Measurements from ENCODE around the gene SETD1B.
"Not testable (repeated sequence)": the region's sequence is repeated elsewhere in the genome, so short reads cannot be mapped to it uniquely, and the experiment has no call there.

The SETD1B gene

DNA sequence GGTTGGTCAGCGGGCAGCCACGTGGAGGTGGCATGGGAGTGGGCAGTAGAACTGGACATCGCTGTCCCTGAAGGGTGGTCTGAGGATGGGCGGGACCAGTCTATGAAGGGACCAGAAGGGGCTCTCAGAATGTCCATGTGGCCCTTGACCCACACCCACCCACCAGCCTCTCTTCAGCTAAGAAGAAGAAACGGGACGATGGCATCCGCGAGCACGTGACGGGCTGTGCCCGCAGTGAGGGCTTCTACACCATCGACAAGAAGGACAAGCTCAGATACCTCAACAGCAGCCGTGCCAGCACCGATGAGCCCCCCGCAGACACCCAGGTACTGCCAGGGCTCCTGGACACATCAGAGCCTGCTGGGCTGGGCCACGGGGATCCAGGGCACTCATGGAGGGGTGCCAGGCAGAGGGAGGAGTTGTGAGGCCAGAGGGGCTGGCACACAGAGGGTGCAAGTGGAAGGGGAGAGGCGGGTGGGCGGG lies 21.3 kb downstream of the SETD1B start:
- DNase-seq (ENCODE audit: low spot score): no peak

DNA sequence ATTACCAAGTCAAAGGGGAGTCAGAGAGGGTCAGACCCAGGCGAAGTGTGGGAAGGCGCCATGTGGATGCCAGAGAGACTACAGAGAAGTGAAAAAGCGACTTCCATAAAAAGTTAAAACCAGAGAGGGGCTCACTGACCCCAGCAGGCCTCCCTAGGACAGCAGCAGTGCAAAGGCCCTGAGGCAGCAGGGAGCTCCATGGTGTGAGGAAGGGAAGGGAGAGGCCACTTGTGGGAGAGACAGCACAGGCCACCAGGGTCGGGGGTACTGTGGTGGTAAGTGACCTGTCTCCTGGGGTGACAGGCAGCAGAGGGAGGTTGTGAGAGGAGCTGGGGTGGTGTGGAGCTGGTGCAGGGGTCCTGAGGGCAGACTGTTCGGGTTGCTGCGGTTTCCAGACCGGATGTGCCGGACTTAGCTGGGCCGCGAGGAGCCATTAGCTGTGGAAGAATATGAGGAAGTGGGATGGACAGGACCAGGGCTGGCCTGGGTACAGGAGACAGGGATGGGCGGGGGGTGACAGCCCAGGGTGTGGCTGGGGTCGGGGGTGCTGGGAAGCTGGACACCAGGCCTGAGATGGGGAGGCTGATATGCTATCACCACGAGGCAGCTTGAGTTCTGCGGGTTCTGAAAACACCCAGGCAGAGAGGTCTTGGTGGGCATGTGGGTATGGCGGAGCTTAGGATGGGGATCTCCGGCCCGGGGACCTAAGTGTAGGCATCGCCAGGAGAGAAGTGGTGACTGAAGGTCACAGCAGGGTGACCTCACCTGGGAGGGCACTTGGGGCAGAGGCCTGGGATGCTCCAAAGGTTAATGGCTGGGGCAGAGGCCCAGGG lies 22.7 kb downstream of the SETD1B start:
- DNase-seq (ENCODE audit: low spot score): no peak

DNA sequence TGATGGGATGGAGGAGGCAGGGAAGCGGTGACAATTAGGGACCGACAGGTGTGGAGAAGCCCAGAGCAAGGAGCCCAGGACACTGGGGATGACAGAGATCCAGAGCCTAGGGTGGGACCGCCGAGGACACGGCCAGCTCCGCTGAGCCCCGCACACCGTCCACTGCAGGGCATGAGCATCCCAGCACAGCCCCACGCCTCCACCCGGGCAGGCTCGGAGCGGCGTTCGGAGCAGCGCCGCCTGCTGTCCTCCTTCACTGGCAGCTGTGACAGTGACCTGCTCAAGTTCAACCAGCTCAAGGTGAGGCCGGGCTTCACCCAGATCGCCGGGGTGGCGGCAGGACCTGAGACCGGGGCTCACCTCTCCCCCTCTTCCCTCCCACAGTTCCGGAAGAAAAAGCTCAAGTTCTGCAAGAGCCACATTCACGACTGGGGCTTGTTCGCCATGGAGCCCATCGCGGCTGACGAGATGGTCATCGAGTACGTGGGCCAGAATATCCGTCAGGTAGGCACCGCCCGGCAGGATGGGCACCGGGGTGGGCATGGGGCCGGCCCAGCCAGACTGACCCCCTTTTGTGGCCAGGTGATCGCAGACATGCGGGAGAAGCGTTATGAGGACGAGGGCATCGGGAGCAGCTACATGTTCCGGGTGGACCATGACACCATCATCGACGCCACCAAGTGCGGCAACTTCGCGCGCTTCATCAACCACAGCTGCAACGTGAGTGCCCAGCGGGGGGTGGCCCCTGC lies 23.7 kb downstream of the SETD1B start:
- DNase-seq (ENCODE audit: low spot score): no peak

DNA sequence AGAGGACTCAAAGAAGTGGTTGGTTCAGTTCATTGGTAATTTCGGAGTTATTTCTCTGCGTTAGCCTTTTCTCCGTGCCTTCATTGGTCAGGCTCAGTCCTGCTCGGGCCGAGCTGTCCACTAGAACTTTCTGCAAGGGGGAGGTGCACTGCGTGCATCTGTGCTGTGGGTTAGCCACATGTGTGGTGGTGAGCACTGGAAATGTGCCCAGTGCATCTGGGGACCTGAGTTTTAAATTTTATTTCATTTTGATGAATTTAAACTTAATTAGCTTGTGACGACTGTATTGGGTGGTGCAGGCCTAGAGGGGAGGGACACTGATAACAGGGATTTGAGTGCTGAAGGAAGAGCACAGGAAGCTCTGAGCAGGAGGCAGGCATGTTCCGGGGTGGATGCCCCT lies 24.5 kb downstream of the SETD1B start:
- DNase-seq (ENCODE audit: low spot score): no peak

- DNase-seq (ENCODE audit: low spot score): no peak
Observed at GRCh38 chr12:121828826-121829225, 25.0 kb downstream of the SETD1B start.

DNA sequence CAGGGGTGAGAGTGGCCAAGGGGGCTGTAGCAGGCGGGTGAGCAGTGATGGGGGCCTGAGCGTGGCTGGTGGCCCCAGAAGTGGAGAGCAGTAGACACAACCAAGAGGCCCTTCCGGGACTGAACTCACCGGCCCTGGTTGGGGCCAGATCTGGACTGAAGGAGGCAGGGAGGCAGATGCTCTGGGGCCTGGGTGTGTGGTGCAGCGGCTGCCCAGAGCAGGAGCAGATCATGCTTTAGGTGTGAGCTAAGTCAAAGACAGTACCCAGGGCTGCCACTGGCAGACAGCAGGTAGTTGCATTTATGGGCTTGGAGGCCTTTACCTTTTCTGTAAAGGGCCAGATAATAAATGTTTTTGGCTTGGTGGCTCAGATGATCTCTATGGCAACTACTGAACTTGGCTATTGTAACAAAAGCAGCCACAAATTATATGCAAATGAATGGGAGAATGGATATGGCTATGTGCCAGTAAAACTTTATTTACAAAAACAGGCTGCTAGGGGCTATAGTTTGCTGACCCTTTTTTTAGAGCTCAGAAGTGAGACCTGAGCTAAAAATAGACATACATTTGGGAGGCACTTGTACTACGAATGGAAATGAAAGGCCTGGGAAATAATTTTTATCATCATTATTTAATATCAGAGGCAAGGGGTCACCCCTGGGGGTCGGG lies 25.6 kb downstream of the SETD1B start:
- DNase-seq (ENCODE audit: low spot score): no peak

- no peak for DNase-seq (ENCODE audit: low spot score)
Observed at GRCh38 chr12:121830134-121830533, 26.3 kb downstream of the SETD1B start.

- DNase-seq (ENCODE audit: low spot score): no peak
Observed at GRCh38 chr12:121830588-121831265, 26.9 kb downstream of the SETD1B start.

DNA sequence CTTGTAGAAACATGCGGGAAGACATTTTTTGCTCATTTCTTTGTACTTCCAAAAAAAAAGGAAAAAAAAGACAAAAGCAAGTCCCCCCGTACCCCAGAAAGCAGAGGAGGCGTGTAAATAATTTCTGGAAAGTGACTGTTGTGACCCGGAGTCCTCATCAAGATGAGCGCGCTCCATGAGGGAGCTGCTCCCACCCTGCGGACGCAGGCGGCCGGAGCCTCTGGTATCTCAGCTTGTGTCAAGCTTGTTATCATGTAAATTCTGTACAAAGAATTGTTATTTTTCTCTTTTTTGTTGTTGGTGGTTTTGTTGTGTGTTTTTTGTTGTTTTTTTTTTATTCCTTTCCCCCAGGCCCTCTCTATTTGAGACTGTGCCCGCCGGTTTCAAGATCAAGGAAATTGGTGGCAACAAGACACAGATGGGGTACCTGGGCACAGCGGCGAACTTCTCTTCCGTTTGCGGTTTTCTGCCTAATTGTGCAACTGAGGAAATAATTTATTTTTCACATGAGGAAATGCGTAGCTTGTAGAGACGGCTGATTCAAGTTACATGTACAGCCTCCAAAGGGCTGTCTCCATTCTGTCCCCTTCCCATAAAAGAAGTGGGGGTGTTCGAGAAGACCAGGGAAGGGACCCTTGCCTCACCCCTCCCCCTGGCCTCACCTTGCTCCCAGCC lies 27.9 kb downstream of the SETD1B start:
- no peak for DNase-seq (ENCODE audit: low spot score)

DNA sequence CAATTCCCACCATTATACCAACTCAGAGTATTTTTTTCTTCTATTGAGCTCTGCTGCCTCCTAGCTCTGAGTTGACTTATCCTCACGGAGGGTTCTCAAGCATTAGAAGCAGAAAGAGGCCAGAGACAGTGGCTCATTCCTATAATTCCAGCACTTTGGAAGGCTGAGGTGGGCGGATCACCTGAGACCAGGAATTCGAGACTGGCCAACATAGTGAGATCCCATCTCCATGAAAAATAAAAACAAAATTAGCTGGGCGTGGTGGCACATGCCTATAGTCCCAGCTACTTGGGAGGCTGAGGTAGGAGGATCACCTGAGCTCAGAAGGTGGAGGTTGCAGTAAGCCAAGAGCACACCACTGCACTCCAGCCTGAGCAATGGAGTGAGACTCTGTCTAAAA lies 33.9 kb downstream of the SETD1B start:
- DNase-seq (ENCODE audit: low spot score): no peak

GRCh38 chr12:121838126-121838525 lies 34.3 kb downstream of the SETD1B start:
- no peak for DNase-seq (ENCODE audit: low spot score)

DNA sequence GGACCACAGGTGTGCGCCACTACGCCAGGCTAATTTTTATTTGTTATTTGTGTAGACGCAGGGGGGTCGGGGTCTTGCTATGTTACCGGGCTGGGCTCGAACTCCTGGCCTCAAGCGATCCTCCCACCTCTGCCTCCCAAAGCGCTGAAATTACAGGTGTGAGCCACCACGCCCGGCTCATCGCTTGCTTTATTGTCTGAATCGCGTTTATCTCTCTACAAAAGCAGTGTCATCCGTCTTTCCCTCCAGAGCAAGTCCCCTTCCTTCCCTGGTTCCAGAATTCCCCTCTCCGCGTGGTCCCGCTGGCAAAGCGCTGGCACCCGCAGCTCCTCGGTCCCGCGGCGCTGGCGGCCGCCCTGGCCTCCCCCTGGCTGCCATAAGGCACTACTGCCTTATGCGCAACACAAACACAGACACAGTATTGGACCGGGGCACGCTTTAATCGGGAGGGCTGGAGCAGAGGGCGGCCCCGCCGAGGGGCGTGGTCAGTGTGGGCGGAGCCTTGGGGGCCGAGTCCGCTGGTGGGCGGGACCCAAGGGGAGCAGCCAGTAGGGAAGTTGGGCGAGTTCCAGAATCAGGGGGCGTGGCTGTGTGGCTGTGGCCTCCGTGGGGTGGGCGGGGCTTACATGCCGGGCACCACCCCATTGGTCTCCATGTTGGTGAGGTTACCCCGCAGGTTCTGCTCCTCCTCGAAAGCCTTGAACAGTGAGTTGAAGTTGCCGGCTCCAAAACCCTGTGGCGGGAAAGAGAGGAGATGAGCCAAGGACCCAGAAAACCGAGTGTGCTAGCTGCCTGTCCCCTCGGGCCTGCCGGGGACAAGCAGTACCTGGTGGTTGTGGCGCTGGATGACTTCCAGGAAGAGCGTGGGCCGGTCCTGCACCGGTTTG lies 35.5 kb downstream of the SETD1B start:
- DNase-seq (ENCODE audit: low spot score): peak; percentile 94

- DNase-seq (ENCODE audit: low spot score): no peak
Observed at GRCh38 chr12:121839993-121840761, 36.4 kb downstream of the SETD1B start.

DNA sequence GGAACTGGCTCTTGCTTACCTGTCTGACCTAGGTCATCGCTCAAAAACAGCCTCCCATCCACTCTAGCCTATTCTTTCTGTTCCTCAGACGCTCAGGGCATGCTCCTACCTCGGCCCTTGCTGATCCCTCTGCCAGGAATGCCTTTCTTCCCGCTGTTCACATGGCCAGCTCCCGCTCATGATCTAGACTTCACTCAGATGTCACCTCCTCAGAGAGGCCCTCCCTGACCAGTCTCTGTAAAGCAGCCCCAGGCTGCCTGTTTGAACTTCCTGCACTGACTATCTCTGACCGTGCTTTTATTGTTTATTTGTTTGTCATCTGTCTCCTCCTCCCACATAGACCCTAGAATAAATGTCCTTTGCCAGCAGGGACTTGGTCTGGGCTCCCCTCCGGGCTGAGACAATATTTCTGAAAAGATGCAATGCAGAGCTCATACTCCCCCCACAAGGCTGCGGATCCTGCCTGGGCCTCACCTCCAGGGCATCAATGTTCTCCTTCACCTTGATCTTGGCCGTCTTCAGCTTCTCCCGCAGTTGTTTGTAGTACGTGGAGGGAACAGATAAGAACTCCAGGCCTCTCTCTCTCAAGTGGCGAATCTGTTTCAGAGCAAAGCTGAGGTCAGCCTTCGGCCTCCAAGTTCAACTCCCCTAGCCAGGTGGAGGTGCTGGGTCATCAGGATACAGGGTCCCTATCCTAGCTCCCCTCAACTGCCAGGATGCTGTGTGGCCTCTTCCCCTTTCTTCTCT lies 39.6 kb downstream of the SETD1B start:
- DNase-seq (ENCODE audit: low spot score): no peak

- no peak for DNase-seq (ENCODE audit: low spot score)
Observed at GRCh38 chr12:121845701-121846100, 41.9 kb downstream of the SETD1B start.

- no peak for DNase-seq (ENCODE audit: low spot score)
Observed at GRCh38 chr12:121849211-121849610, 45.4 kb downstream of the SETD1B start.

DNA sequence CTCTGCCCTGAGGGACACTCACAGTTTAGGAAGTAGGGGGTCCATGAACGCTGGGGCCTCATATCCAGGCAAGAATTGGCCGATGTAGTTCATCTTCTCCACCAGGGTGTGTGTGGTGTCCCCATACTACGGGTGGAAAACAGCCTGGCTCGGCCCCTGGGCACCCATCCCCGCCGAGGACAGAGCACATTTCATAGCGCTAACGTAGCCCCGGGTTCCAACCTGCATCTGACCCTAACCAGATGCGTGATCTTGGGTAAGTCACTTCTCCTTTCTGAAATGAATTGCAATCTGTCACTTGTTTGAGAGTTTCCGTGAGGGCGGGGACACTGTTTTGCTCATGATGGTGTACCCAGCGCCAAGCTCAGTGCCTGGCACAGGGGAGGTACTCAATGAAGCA lies 45.9 kb downstream of the SETD1B start:
- no peak for DNase-seq (ENCODE audit: low spot score)

DNA sequence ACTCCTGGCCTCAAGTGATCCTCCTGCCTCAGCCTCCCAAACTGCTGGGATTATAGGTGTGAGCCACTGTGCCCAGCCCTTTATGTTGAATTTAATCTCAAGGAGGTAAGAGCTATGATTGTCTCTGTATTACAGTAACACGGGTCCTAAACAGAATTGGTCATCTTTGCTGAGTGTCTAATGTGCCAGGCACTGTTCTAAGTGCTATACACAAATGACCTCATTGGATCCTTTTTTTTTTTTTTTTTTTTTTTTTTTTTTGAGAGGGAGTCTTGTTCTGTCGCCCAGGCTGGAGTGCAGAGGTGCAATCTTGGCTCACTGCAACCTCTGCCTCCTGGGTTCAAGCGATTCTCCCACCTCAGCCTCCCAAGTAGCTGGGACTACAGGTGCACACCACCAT lies 48.6 kb downstream of the SETD1B start:
- not testable (repeated sequence) for DNase-seq (ENCODE audit: low spot score)

Data from left forelimb (tissue), 1 donor.